PC-9 (cell line): ENCODE measurements around the gene ST6GALNAC3. TPM values are rescaled to one million over a fixed set of nuclear protein-coding genes. Genes with fewer than 3 reads are reported as not detected.

Experiments
- BruUV-seq: library from RNA; stranded (reverse); fragments of 400-500 nt; replicated peaks from 2 replicates; lab custom pipeline; 2021; lab: Mats Ljungman, UMichigan
- CTCF ChIA-PET: fragments of 300-600 bp; sonication (Branson Sonifier 250); formaldehyde crosslinking; loops from one replicate; lab custom pipeline; 2022; ENCODE audit warnings: antibody characterized with exemption; lab: Charles Lee
- POLR2A ChIA-PET: fragments of 300-600 bp; sonication (Branson Sonifier 250); formaldehyde crosslinking; loops from one replicate; lab custom pipeline; 2022; ENCODE audit warnings: antibody characterized with exemption; ENCODE audit not compliant: unreplicated experiment; lab: Charles Lee
- DNase-seq, 2 experiments: peaks; one replicate each; pipeline versions ENCODE4 v3.0.0 to v3.0.0-alpha.2; 2015 to 2022; ENCODE audit warnings: mixed read lengths in 1 of 2
- H2AFZ ChIP-seq: fragments of 200-600 bp; sonication (generic); 2 replicates; pipeline ENCODE4 v1.8.1; 2017; ENCODE audit warnings: antibody characterized with exemption
- H3F3A ChIP-seq: fragments of 200-600 bp; sonication (generic); 2 replicates; pipeline ENCODE4 v1.8.1; 2017; ENCODE audit warnings: antibody characterized with exemption, mild to moderate bottlenecking, low read depth; ENCODE audit not compliant: insufficient read depth
- H3K27ac ChIP-seq: fragments of 200-600 bp; sonication (generic); 2 replicates; pipeline ENCODE4 v1.6.1; 2016; ENCODE audit warnings: mixed run types
- H3K27me3 ChIP-seq: fragments of 200-600 bp; sonication (generic); 2 replicates; pipeline ENCODE4 v1.6.1; 2016; ENCODE audit warnings: low read depth, mixed run types; ENCODE audit not compliant: insufficient read depth
- H3K36me3 ChIP-seq: fragments of 200-600 bp; sonication (generic); 2 replicates; pipeline ENCODE4 v1.6.1; 2016; ENCODE audit warnings: low read depth, mixed run types
- H3K4me1 ChIP-seq: fragments of 200-600 bp; sonication (generic); replicated peaks from 2 replicates; pipeline ENCODE4 v1.6.1; 2016; ENCODE audit warnings: mixed run types; ENCODE audit not compliant: insufficient read depth
- H3K4me2 ChIP-seq: fragments of 200-600 bp; sonication (generic); 2 replicates; pipeline ENCODE4 v1.6.1; 2017; ENCODE audit warnings: mixed run types
- H3K4me3 ChIP-seq: fragments of 200-600 bp; sonication (generic); 2 replicates; pipeline ENCODE4 v1.6.1; 2016; ENCODE audit warnings: mixed run types
- H3K79me2 ChIP-seq: fragments of 200-600 bp; sonication (generic); 2 replicates; pipeline ENCODE4 v1.6.1; 2017; ENCODE audit warnings: low read depth, mixed run types
- H3K9me2 ChIP-seq: fragments of 200-600 bp; sonication (generic); 2 replicates; pipeline ENCODE4 v1.8.1; 2017; ENCODE audit warnings: mild to moderate bottlenecking; ENCODE audit not compliant: insufficient read depth
- H3K9me3 ChIP-seq: fragments of 200-600 bp; sonication (generic); 2 replicates; pipeline ENCODE4 v1.8.1; 2016; ENCODE audit warnings: low read depth; ENCODE audit not compliant: insufficient read depth
- H4K20me1 ChIP-seq: fragments of 200-600 bp; sonication (generic); 2 replicates; pipeline ENCODE4 v1.8.1; 2017; ENCODE audit not compliant: insufficient read depth
- CTCF ChIP-seq: fragments of 200-600 bp; sonication (generic); conservative IDR thresholded peaks from 2 replicates; pipeline ENCODE4 v1.6.1; 2017; ENCODE audit warnings: mixed run types, antibody characterized with exemption, mild to moderate bottlenecking, moderate library complexity
- EZH2 ChIP-seq: fragments of 200-600 bp; sonication (generic); IDR thresholded peaks from 2 replicates; pipeline ENCODE4 v1.8.0; 2017; ENCODE audit warnings: antibody characterized with exemption, low read depth
- intact Hi-C: fragments of 100-400 bp; cut with micrococcal nuclease; formaldehyde crosslinking; loops from one replicate; pipeline ENCODE4 v1.10.0; 2022; ENCODE audit not compliant: unreplicated experiment
- total RNA-seq: library from RNA; stranded (reverse); gene quantifications from 2 replicates; pipeline ENCODE4 v1.2.3, GENCODE V29; 2021

The ST6GALNAC3 gene
- total RNA-seq, 1 experiment from 2014 or later = 0.04 TPM

- Histone ChIP-seq H3K4me2 (no peak overlapping the region), H3K4me1 (no peaks in the 10 kb centered on the region), H2AFZ (no peak overlapping the region), H3K36me3 (no peaks in the 10 kb centered on the region), H3K9me3 (no peaks in the 10 kb centered on the region), H3K27me3 (no peaks in the 10 kb centered on the region), H3K4me3 (no peak overlapping the region), H3K79me2 (no peaks in the 10 kb centered on the region), H4K20me1 (no peaks in the 10 kb centered on the region), H3K27ac (no peak overlapping the region), H3K9me2 (no peaks in the 10 kb centered on the region), H3F3A (no peaks in the 10 kb centered on the region)
- ChIA-PET CTCF (no interaction called here), POLR2A (no interaction called here)
- BruUV-seq = no TSS peak
- intact Hi-C loops = no loop called here
- no peak for TF ChIP-seq CTCF
- TF ChIP-seq EZH2 = no peak
- DNase-seq = no peak
Measured at GRCh38 chr1:76190749-76191424, 116.3 kb downstream of the ST6GALNAC3 start.

GRCh38 chr1:76191561-76191960 is 117.0 kb downstream of the ST6GALNAC3 start:
- Histone ChIP-seq H3K27ac (no peak overlapping the region), H3K9me3 (no peaks in the 10 kb centered on the region), H3K36me3 (no peaks in the 10 kb centered on the region), H3K4me2 (no peak overlapping the region), H3K9me2 (no peaks in the 10 kb centered on the region), H3K4me1 (no peaks in the 10 kb centered on the region), H3K4me3 (no peak overlapping the region), H3F3A (no peaks in the 10 kb centered on the region), H4K20me1 (no peaks in the 10 kb centered on the region), H3K79me2 (no peaks in the 10 kb centered on the region), H2AFZ (no peak overlapping the region), H3K27me3 (no peaks in the 10 kb centered on the region)
- BruUV-seq = no TSS peak
- TF ChIP-seq CTCF (no peak), EZH2 (no peak)
- POLR2A ChIA-PET = no interaction called here
- CTCF ChIA-PET = no interaction called here
- DNase-seq = no peak
- intact Hi-C loops = no loop called here

- Histone ChIP-seq H3K4me2 (no peak overlapping the region), H4K20me1 (no peaks in the 10 kb centered on the region), H3F3A (no peaks in the 10 kb centered on the region), H3K36me3 (no peaks in the 10 kb centered on the region), H3K4me1 (no peaks in the 10 kb centered on the region), H2AFZ (no peak overlapping the region), H3K79me2 (no peaks in the 10 kb centered on the region), H3K9me3 (no peaks in the 10 kb centered on the region), H3K27me3 (no peaks in the 10 kb centered on the region), H3K9me2 (no peaks in the 10 kb centered on the region), H3K4me3 (no peak overlapping the region), H3K27ac (no peak overlapping the region)
- ChIA-PET POLR2A (no interaction called here), CTCF (no interaction called here)
- no peak for DNase-seq
- intact Hi-C loops = no loop called here
- no TSS peak for BruUV-seq
- no peak for TF ChIP-seq CTCF
- no peak for TF ChIP-seq EZH2
Measured at GRCh38 chr1:76198452-76198851, 123.9 kb downstream of the ST6GALNAC3 start.
